ENCODE data around the gene NSG1. TPM values are rescaled to one million over a fixed set of nuclear protein-coding genes. Genes with fewer than 3 reads are reported as not detected.
A peak's percentile ranks its signal among the peaks of the same experiment; 100 is the strongest.
"Not testable (repeated sequence)": the region's sequence is repeated elsewhere in the genome, so short reads cannot be mapped to it uniquely, and the experiment has no call there.

Gene NSG1
- total RNA-seq, 1 donor from 2014 or later = 52.4 TPM

GRCh38 chr4:4421356-4421755 is 34.5 kb downstream of the NSG1 start:
- H3K4me3 Mint-ChIP-seq (ENCODE audit: low read depth) = no peak overlapping the region
- no peaks in the 10 kb centered on the region for H3K9me3 Mint-ChIP-seq (ENCODE audit: low read depth)
- peaks cover 26% of the 10 kb centered on the region for H3K36me3 Mint-ChIP-seq (ENCODE audit: insufficient read depth)
- peaks cover 21% of the 10 kb centered on the region for H3K4me1 Mint-ChIP-seq (ENCODE audit: low read depth)
- no peak overlapping the region for H3K27ac Mint-ChIP-seq
- no peak for TF ChIP-seq CTCF (IDR thresholded peaks at IDR 0.05; ENCODE audit: unreplicated experiment)
- DNase-seq (ENCODE audit: low spot score, unreplicated experiment) = no peak
- H3K27me3 Mint-ChIP-seq = no peaks in the 10 kb centered on the region

GRCh38 chr4:4422117-4422516 is 35.2 kb downstream of the NSG1 start:
- not testable (repeated sequence) for H3K27me3 Mint-ChIP-seq; DNase-seq (ENCODE audit: low spot score, unreplicated experiment); H3K4me3 Mint-ChIP-seq (ENCODE audit: low read depth); H3K27ac Mint-ChIP-seq; H3K9me3 Mint-ChIP-seq (ENCODE audit: low read depth)
- peaks cover 22% of the 10 kb centered on the region for H3K36me3 Mint-ChIP-seq (ENCODE audit: insufficient read depth)
- peaks cover 29% of the 10 kb centered on the region for H3K4me1 Mint-ChIP-seq (ENCODE audit: low read depth)

GRCh38 chr4:4422856-4423499 is 36.1 kb downstream of the NSG1 start:
- no peak for TF ChIP-seq CTCF (IDR thresholded peaks at IDR 0.05; ENCODE audit: unreplicated experiment)
- Mint-ChIP-seq H3K27me3 (no peaks in the 10 kb centered on the region), H3K36me3 (ENCODE audit: insufficient read depth) (peaks cover 18% of the 10 kb centered on the region), H3K4me1 (ENCODE audit: low read depth) (peaks cover 28% of the 10 kb centered on the region), H3K9me3 (ENCODE audit: low read depth) (no peaks in the 10 kb centered on the region), H3K4me3 (ENCODE audit: low read depth) (no peak overlapping the region), H3K27ac (no peak overlapping the region)
- no peak for DNase-seq (ENCODE audit: low spot score, unreplicated experiment)

- no peaks in the 10 kb centered on the region for H3K9me3 Mint-ChIP-seq (ENCODE audit: low read depth)
These were observed 37.0 kb downstream of the NSG1 start for GRCh38 chr4:4423706-4424498.

GRCh38 chr4:4424499-4425115 is 37.7 kb downstream of the NSG1 start:
- TF ChIP-seq CTCF (IDR thresholded peaks at IDR 0.05; ENCODE audit: unreplicated experiment) = no peak
- no peak for DNase-seq (ENCODE audit: low spot score, unreplicated experiment)
- H3K36me3 Mint-ChIP-seq (ENCODE audit: insufficient read depth) = peaks cover 13% of the 10 kb centered on the region
- no peaks in the 10 kb centered on the region for H3K27me3 Mint-ChIP-seq
- H3K4me1 Mint-ChIP-seq (ENCODE audit: low read depth) = peaks cover 27% of the 10 kb centered on the region
- no peak overlapping the region for H3K4me3 Mint-ChIP-seq (ENCODE audit: low read depth)
- no peak overlapping the region for H3K27ac Mint-ChIP-seq
- no peaks in the 10 kb centered on the region for H3K9me3 Mint-ChIP-seq (ENCODE audit: low read depth)

More at GRCh38 chr4:4423706-4424498, 37.0 kb downstream of the NSG1 start:
- H3K36me3 Mint-ChIP-seq (ENCODE audit: insufficient read depth) = peaks cover 15% of the 10 kb centered on the region
- TF ChIP-seq CTCF (IDR thresholded peaks at IDR 0.05; ENCODE audit: unreplicated experiment) = no peak
- no peaks in the 10 kb centered on the region for H3K27me3 Mint-ChIP-seq
- peak overlapping the region; percentile 49 for H3K27ac Mint-ChIP-seq
- no peak overlapping the region for H3K4me3 Mint-ChIP-seq (ENCODE audit: low read depth)
- H3K4me1 Mint-ChIP-seq (ENCODE audit: low read depth) = peaks cover 27% of the 10 kb centered on the region
- no peak for DNase-seq (ENCODE audit: low spot score, unreplicated experiment)
